Activated CD4-positive, alpha-beta T cell treated with anti-CD3 and anti-CD28 coated beads, Interleukin-2, amount 50 U/mL, for 48 hours (primary cell): Measurements from ENCODE around the gene CATSPERD.
A peak's percentile ranks its signal among the peaks of the same experiment; 100 is the strongest.

Experiments used
- DNase-seq, 2 experiments: peaks; one replicate each; pipeline ENCODE4 v3.0.0-alpha.2; 2020

The CATSPERD gene

GRCh38 chr19:5719961-5720790 lies at the start of gene CATSPERD, which contains the start of gene LONP1:
CATSPERD (plus strand) TSS chr19:5720637; CDS start chr19:5720738, 101 bp downstream.
LONP1 (minus strand) TSS chr19:5720146; CDS start chr19:5720132, 14 bp downstream.
- DNase-seq: peak; percentile 97 to 98

GRCh38 chr19:5671600-5671999 lies 48.8 kb upstream of the CATSPERD start:
- no peak for DNase-seq

GRCh38 chr19:5672708-5673459 lies 47.6 kb upstream of the CATSPERD start:
- DNase-seq: no peak

GRCh38 chr19:5673752-5674151 lies 46.7 kb upstream of the CATSPERD start:
- DNase-seq: no peak

- DNase-seq: no peak
Measured at GRCh38 chr19:5674714-5675113, 45.7 kb upstream of the CATSPERD start.

- DNase-seq: no peak
Measured at GRCh38 chr19:5676105-5676771, 44.2 kb upstream of the CATSPERD start.

GRCh38 chr19:5676772-5677105 lies 43.7 kb upstream of the CATSPERD start:
- no peak for DNase-seq

GRCh38 chr19:5677136-5677535 lies 43.3 kb upstream of the CATSPERD start:
- DNase-seq: no peak

GRCh38 chr19:5677580-5677979 lies 42.9 kb upstream of the CATSPERD start:
- DNase-seq: no peak

- DNase-seq: no peak
Measured at GRCh38 chr19:5678071-5678718, 42.2 kb upstream of the CATSPERD start.

- DNase-seq: peak in 1 of 2 experiments; percentile 17
Measured at GRCh38 chr19:5679289-5680083, 41.0 kb upstream of the CATSPERD start.

GRCh38 chr19:5680084-5680436 lies 40.4 kb upstream of the CATSPERD start:
- DNase-seq: no peak

- peak; percentile 96 to 98 for DNase-seq
Measured at GRCh38 chr19:5680437-5681368, 39.7 kb upstream of the CATSPERD start, which contains the start of the genes HSD11B1L and MICOS13. HSD11B1L (plus strand) TSS chr19:5681027; CDS start chr19:5684833, 3,806 bp downstream. MICOS13 (minus strand) TSS chr19:5680516; CDS start chr19:5680486, 30 bp downstream.

GRCh38 chr19:5681391-5682106 lies 38.9 kb upstream of the CATSPERD start:
- DNase-seq: no peak

- no peak for DNase-seq
Measured at GRCh38 chr19:5682107-5682482, 38.3 kb upstream of the CATSPERD start.

- no peak for DNase-seq
Measured at GRCh38 chr19:5683177-5683886, 37.1 kb upstream of the CATSPERD start.

GRCh38 chr19:5684694-5685430 lies 35.6 kb upstream of the CATSPERD start:
- no peak for DNase-seq

GRCh38 chr19:5686326-5686646 lies 34.2 kb upstream of the CATSPERD start:
- no peak for DNase-seq
